Ectodermal cell (in vitro differentiated cells): Measurements from ENCODE around the gene PGAP1.
A peak's percentile ranks its signal among the peaks of the same experiment; 100 is the strongest.

Source experiments
- H3K27ac ChIP-seq: 2 replicates; pipeline ENCODE4 v1.7.0; 2013; ENCODE audit warnings: mild to moderate bottlenecking, low read depth, low read length; ENCODE audit not compliant: insufficient read depth, poor library complexity, severe bottlenecking
- H3K27me3 ChIP-seq: 2 replicates; pipeline ENCODE4 v1.7.0; 2013; ENCODE audit warnings: mild to moderate bottlenecking, low read length; ENCODE audit not compliant: insufficient read depth, control insufficient read depth, poor library complexity, severe bottlenecking
- H3K36me3 ChIP-seq: one replicate; pipeline ENCODE4 v1.7.0; 2013; ENCODE audit warnings: low read length; ENCODE audit not compliant: control insufficient read depth, insufficient read depth
- H3K4me1 ChIP-seq: one replicate; pipeline ENCODE4 v1.7.0; 2013; ENCODE audit warnings: low read length; ENCODE audit not compliant: control insufficient read depth, insufficient read depth
- H3K4me3 ChIP-seq: 2 replicates; pipeline ENCODE4 v1.7.0; 2013; ENCODE audit warnings: low read depth, low read length, control low read depth; ENCODE audit not compliant: insufficient read depth
- H3K9me3 ChIP-seq: 2 replicates; pipeline ENCODE4 v1.7.0; 2013; ENCODE audit warnings: mild to moderate bottlenecking, low read length, moderate library complexity; ENCODE audit not compliant: control insufficient read depth
- WGBS, 2 experiments: methylation state at CpG; one replicate each; pipeline ENCODE4 v1.1.7; 2013; ENCODE audit warnings: missing lambda C conversion rate in 2 of 2; 5-methylcytosine and 5-hydroxymethylcytosine counted together

Gene PGAP1

GRCh38 chr2:196809260-196809659 is 117.2 kb downstream of the PGAP1 start, which contains the start of gene C2orf66:
C2orf66 (minus strand) TSS chr2:196809355; CDS start chr2:196809336, 19 bp downstream.
- Histone ChIP-seq H3K27me3 (peaks cover 27% of the 10 kb centered on the region), H3K36me3 (no peaks in the 10 kb centered on the region), H3K9me3 (no peaks in the 10 kb centered on the region), H3K4me3 (no peak within 1 kb of the TSS), H3K27ac (no peak within 1 kb of the TSS), H3K4me1 (no peaks in the 10 kb centered on the region)
- WGBS, 2 experiments = 95 to 100% methylated on average over 1 of the region's 1 CpG

GRCh38 chr2:196808083-196808665 is 118.3 kb downstream of the PGAP1 start:
- 59 to 62% methylated on average over 2 of the region's 2 CpGs for WGBS, 2 experiments
- Histone ChIP-seq H3K4me1 (no peaks in the 10 kb centered on the region), H3K9me3 (no peaks in the 10 kb centered on the region), H3K36me3 (no peaks in the 10 kb centered on the region), H3K27ac (no peak overlapping the region), H3K27me3 (peaks cover 28% of the 10 kb centered on the region), H3K4me3 (no peak overlapping the region)

- no peaks in the 10 kb centered on the region for H3K9me3 ChIP-seq
- no peaks in the 10 kb centered on the region for H3K36me3 ChIP-seq
- no peaks in the 10 kb centered on the region for H3K4me1 ChIP-seq
- H3K27me3 ChIP-seq = peaks cover 19% of the 10 kb centered on the region
- 86 to 92% methylated on average over 1 of the region's 1 CpG for WGBS, 2 experiments
- no peak overlapping the region for H3K4me3 ChIP-seq
- H3K27ac ChIP-seq = no peak overlapping the region
Measured at GRCh38 chr2:196804381-196804780, 122.1 kb downstream of the PGAP1 start.

GRCh38 chr2:196802401-196802800 is 124.1 kb downstream of the PGAP1 start:
- Histone ChIP-seq H3K4me1 (no peaks in the 10 kb centered on the region), H3K4me3 (no peak overlapping the region), H3K36me3 (peaks cover under 1% of the 10 kb centered on the region), H3K27ac (no peak overlapping the region), H3K9me3 (no peaks in the 10 kb centered on the region), H3K27me3 (peaks cover 11% of the 10 kb centered on the region)
- 94 to 100% methylated on average over 2 of the region's 2 CpGs for WGBS, 2 experiments

GRCh38 chr2:196801674-196802261 is 124.7 kb downstream of the PGAP1 start:
- peaks cover 6% of the 10 kb centered on the region for H3K36me3 ChIP-seq
- H3K4me1 ChIP-seq = no peaks in the 10 kb centered on the region
- WGBS, 2 experiments = 72 to 77% methylated on average over 2 of the region's 2 CpGs
- H3K4me3 ChIP-seq = no peak overlapping the region
- no peak overlapping the region for H3K27ac ChIP-seq
- peaks cover 11% of the 10 kb centered on the region for H3K27me3 ChIP-seq
- H3K9me3 ChIP-seq = no peaks in the 10 kb centered on the region

GRCh38 chr2:196798980-196799379 is 127.5 kb downstream of the PGAP1 start:
- Histone ChIP-seq H3K36me3 (peaks cover 13% of the 10 kb centered on the region), H3K27ac (no peak overlapping the region), H3K4me3 (peak overlapping the region; percentile 58)

GRCh38 chr2:196792865-196793264 is 133.6 kb downstream of the PGAP1 start:
- Histone ChIP-seq H3K4me3 (no peak overlapping the region), H3K27ac (no peak overlapping the region), H3K36me3 (peaks cover 42% of the 10 kb centered on the region), H3K9me3 (no peaks in the 10 kb centered on the region), H3K4me1 (no peaks in the 10 kb centered on the region), H3K27me3 (no peaks in the 10 kb centered on the region)
- 94 to 95% methylated on average over 3 of the region's 3 CpGs for WGBS, 2 experiments

More at GRCh38 chr2:196798980-196799379, 127.5 kb downstream of the PGAP1 start:
- Histone ChIP-seq H3K27me3 (peaks cover 5% of the 10 kb centered on the region), H3K4me1 (no peaks in the 10 kb centered on the region), H3K9me3 (no peaks in the 10 kb centered on the region)
- 2 to 9% methylated on average over 8 to 10 of the region's 10 CpGs for WGBS, 2 experiments

GRCh38 chr2:196783431-196784094 is 142.9 kb downstream of the PGAP1 start:
- WGBS, 2 experiments = 93% methylated on average over 4 of the region's 4 CpGs
- Histone ChIP-seq H3K9me3 (no peaks in the 10 kb centered on the region), H3K4me1 (no peaks in the 10 kb centered on the region), H3K27me3 (no peaks in the 10 kb centered on the region), H3K27ac (no peak overlapping the region), H3K4me3 (no peak overlapping the region), H3K36me3 (peaks cover 38% of the 10 kb centered on the region)
